GM12878 (cell line): ENCODE measurements around the gene LRRC31. TPM values are rescaled to one million over a fixed set of nuclear protein-coding genes. Genes with fewer than 3 reads are reported as not detected.

Source experiments
- ATAC-seq: fragments of 200-7000 bp; cut with Tn5 transposase; 3 replicates; pipeline ENCODE4 v1.9.1; 2020; ENCODE audit warnings: mild to moderate bottlenecking, moderate library complexity
- BruUV-seq: library from RNA; stranded (reverse); fragments of 400-500 nt; replicated peaks from 2 replicates; lab custom pipeline; 2021; lab: Mats Ljungman, UMichigan
- CTCF ChIA-PET: fragments of 300-600 bp; sonication (Branson Sonifier 250); formaldehyde crosslinking; extraction: SDS; loops from one replicate; lab custom pipeline; 2021; ENCODE audit warnings: inconsistent platforms; lab: Yijun Ruan, JAX
- POLR2A ChIA-PET: fragments of 350-600 bp; formaldehyde crosslinking; extraction: SDS; loops from one replicate; lab custom pipeline; 2021; ENCODE audit warnings: inconsistent platforms; lab: Charles Lee
- RAD21 ChIA-PET: fragments of 300-600 bp; sonication (Branson Sonifier 250); formaldehyde crosslinking; loops from one replicate; lab custom pipeline; 2023; ENCODE audit warnings: antibody characterized with exemption; ENCODE audit not compliant: unreplicated experiment; lab: Charles Lee
- SMC1A ChIA-PET: fragments of 300-600 bp; sonication (Branson Sonifier 250); formaldehyde crosslinking; loops from one replicate; lab custom pipeline; 2023; ENCODE audit not compliant: unreplicated experiment, uncharacterized antibody; lab: Charles Lee
- DNase-seq: peaks from one replicate; pipeline ENCODE4 v3.0.0-alpha.2; 2011; ENCODE audit warnings: low read depth, low spot score
- FAIRE-seq: peaks from 3 replicates; lab custom pipeline; 2011; peaks lifted over from hg19 to GRCh38; lab: Jason Lieb, UNC
- H2AFZ ChIP-seq: 2 replicates; pipeline ENCODE4 v1.6.0; 2011; ENCODE audit warnings: low read depth, low read length, control low read depth; ENCODE audit not compliant: control insufficient read depth
- H3K27ac ChIP-seq: 2 replicates; pipeline ENCODE4 v1.5.1; 2011; ENCODE audit warnings: control low read depth; ENCODE audit not compliant: control insufficient read depth, insufficient read depth
- H3K27me3 ChIP-seq, 2 experiments: replicated peaks in 1 of 2; 2 replicates each; pipeline versions ENCODE4 v1.6.0 to v1.6.1; 2011; ENCODE audit warnings: low read length in 1 of 2; ENCODE audit not compliant: control insufficient read depth in 2 of 2, insufficient read depth in 2 of 2
- H3K36me3 ChIP-seq, 2 experiments: 2 replicates each; pipeline ENCODE4 v1.5.1; 2011; ENCODE audit warnings: low read length in 1 of 2; ENCODE audit not compliant: control insufficient read depth in 2 of 2, insufficient read depth in 2 of 2
- H3K4me1 ChIP-seq: 2 replicates; pipeline ENCODE4 v1.6.1; 2011; ENCODE audit warnings: mild to moderate bottlenecking, low read length, moderate library complexity, mixed read lengths; ENCODE audit not compliant: control insufficient read depth, insufficient read depth
- H3K4me2 ChIP-seq: 2 replicates; pipeline ENCODE4 v1.6.0; 2011; ENCODE audit warnings: control low read depth; ENCODE audit not compliant: control insufficient read depth, insufficient read depth
- H3K4me3 ChIP-seq: fragments of 200-600 bp; sonication (generic); 2 replicates; pipeline ENCODE4 v1.5.1; 2016
- H3K79me2 ChIP-seq: 2 replicates; pipeline ENCODE4 v1.6.0; 2011; ENCODE audit warnings: low read length; ENCODE audit not compliant: control insufficient read depth, insufficient read depth
- H3K9ac ChIP-seq: 2 replicates; pipeline ENCODE4 v1.8.0; 2011; ENCODE audit warnings: low read length, control low read depth, mixed read lengths; ENCODE audit not compliant: control insufficient read depth, insufficient read depth
- H3K9me3 ChIP-seq: replicated peaks from 3 replicates; pipeline ENCODE4 v1.5.1; 2011; ENCODE audit warnings: mild to moderate bottlenecking, low read length; ENCODE audit not compliant: control insufficient read depth, insufficient read depth
- H4K20me1 ChIP-seq: 2 replicates; pipeline ENCODE4 v1.6.0; 2011; ENCODE audit not compliant: control insufficient read depth, insufficient read depth
- ASH2L ChIP-seq: fragments of 300-600, 200-600 bp; sonication (generic); IDR thresholded peaks from 2 replicates; pipeline ENCODE4 v1.6.1; 2017; ENCODE audit warnings: low read depth, mild to moderate bottlenecking, borderline replicate concordance
- BCL11A ChIP-seq: IDR thresholded peaks from 2 replicates; pipeline ENCODE4 v1.6.1; 2011; ENCODE audit warnings: low read depth, low read length
- CBX5 ChIP-seq: sonication (generic); IDR thresholded peaks from 2 replicates; pipeline ENCODE4 v1.6.1; 2016; ENCODE audit warnings: low read depth, moderate library complexity, mild to moderate bottlenecking, inconsistent platforms
- FOS ChIP-seq: IDR thresholded peaks from 3 replicates; pipeline ENCODE4 v1.6.1; 2011; ENCODE audit warnings: borderline replicate concordance; ENCODE audit not compliant: insufficient read length; ENCODE audit errors: extremely low read depth
- HDAC2 ChIP-seq: fragments of 200-600 bp; sonication (generic); IDR thresholded peaks from 2 replicates; pipeline ENCODE4 v1.6.1; 2017
- IRF4 ChIP-seq: IDR thresholded peaks from 2 replicates; pipeline ENCODE4 v1.6.1; 2011; ENCODE audit warnings: low read depth, low read length
- NBN ChIP-seq: fragments of 450-650 bp; IDR thresholded peaks from 2 replicates; pipeline ENCODE4 v1.6.1; 2016
- NFIC ChIP-seq: IDR thresholded peaks from 2 replicates; pipeline ENCODE4 v1.6.1; 2012; ENCODE audit warnings: low read depth, mild to moderate bottlenecking, inconsistent platforms, low read length, moderate library complexity
- NR2C1 ChIP-seq: fragments of 450-650 bp; IDR thresholded peaks from 2 replicates; pipeline ENCODE4 v1.6.1; 2017; ENCODE audit warnings: antibody characterized with exemption, mild to moderate bottlenecking, moderate library complexity
- POU2F2 ChIP-seq: IDR thresholded peaks from 3 replicates; pipeline ENCODE4 v1.6.1; 2011; ENCODE audit warnings: low read depth, mild to moderate bottlenecking, low read length, borderline replicate concordance
- SPI1 ChIP-seq: IDR thresholded peaks from 2 replicates; pipeline ENCODE4 v1.6.1; 2011; ENCODE audit warnings: low read depth, mild to moderate bottlenecking, low read length, moderate library complexity, borderline replicate concordance; ENCODE audit not compliant: insufficient read depth
- SRF ChIP-seq, 2 experiments: IDR thresholded peaks; 2 replicates each; pipeline ENCODE4 v1.6.1; 2011; ENCODE audit warnings: low read depth in 2 of 2, low read length in 2 of 2, mild to moderate bottlenecking in 1 of 2, moderate library complexity in 1 of 2
- YBX1 ChIP-seq: fragments of 450-650 bp; IDR thresholded peaks from 2 replicates; pipeline ENCODE4 v1.6.1; 2016; ENCODE audit warnings: antibody characterized with exemption
- YY1 ChIP-seq: IDR thresholded peaks from 2 replicates; pipeline ENCODE4 v1.6.1; 2011; ENCODE audit warnings: low read depth, mild to moderate bottlenecking, low read length
- ZNF24 ChIP-seq: fragments of 450-650 bp; IDR thresholded peaks from 2 replicates; pipeline ENCODE4 v1.6.1; 2017; ENCODE audit warnings: antibody characterized with exemption, mild to moderate bottlenecking
- WGBS: methylation state at CpG from one replicate; pipeline ENCODE4 v1.1.6; 2016; ENCODE audit warnings: low lambda C conversion rate; ENCODE audit not compliant: insufficient replicate concordance, insufficient coverage; ENCODE audit errors: missing lambda C conversion rate; 5-methylcytosine and 5-hydroxymethylcytosine counted together
- in situ Hi-C: fragments of 300-500 bp; cut with MboI; formaldehyde crosslinking; loops from 9 replicates; pipeline ENCODE4 v1.14.3; 2018; ENCODE audit warnings: mixed read lengths
- intact Hi-C: fragments of 100-400 bp; cut with micrococcal nuclease; formaldehyde crosslinking; loops from one replicate; pipeline ENCODE4 v1.14.2; 2022; ENCODE audit not compliant: unreplicated experiment
- polyA plus RNA-seq, 11 experiments: library from polyadenylated mRNA; depleted of rRNA in 4 of 11; unstranded in 6 of 11; stranded (reverse) in 5 of 11; fragments of >200 nt; fragmentation: Nextera tagmentation in 4 of 11; fragmentation: Illumina TruSeq in 1 of 11; extraction: Ambion mirVana in 4 of 11; extraction: Trizol in 1 of 11; gene quantifications; 1 replicate in 1 of 11; 2 replicates in 10 of 11; pipeline versions ENCODE4 v1.2.1 to v1.2.3, GENCODE V29; 2011 to 2016; ENCODE audit warnings: inconsistent platforms in 2 of 11, missing spikeins in 2 of 11, low read depth in 1 of 11
- total RNA-seq, 4 experiments: library from RNA; depleted of rRNA in 3 of 4; stranded (reverse); fragments of >200 nt in 3 of 4; fragmentation: Illumina TruSeq in 1 of 4; extraction: Trizol in 1 of 4; gene quantifications; 2 replicates each; pipeline versions ENCODE4 v1.2.1 to v1.2.3, GENCODE V29; 2013 to 2021
- TF ChIP-seq, protein P1 (sequence below): fragments of 450-650 bp; IDR thresholded peaks from 2 replicates; pipeline ENCODE4 v1.6.1; 2014; ENCODE audit warnings: mild to moderate bottlenecking
- TF ChIP-seq, protein P2 (sequence below): fragments of 450-650 bp; IDR thresholded peaks from 2 replicates; pipeline ENCODE4 v1.6.1; 2017; ENCODE audit warnings: low read depth, mild to moderate bottlenecking, moderate library complexity
- TF ChIP-seq, protein P3 (sequence below): IDR thresholded peaks from 2 replicates; pipeline ENCODE4 v1.6.1; 2011; ENCODE audit warnings: low read depth, low read length, improper control_type of control experiment, borderline replicate concordance

LRRC31 gene
- total and polyA plus RNA-seq, 10 of the 15 experiments (the other 5 are each of a cell fraction or from before 2014, with no cell fraction given): 0.04 to 0.06 (median 0.06) TPM; not detected in 7

DNA sequence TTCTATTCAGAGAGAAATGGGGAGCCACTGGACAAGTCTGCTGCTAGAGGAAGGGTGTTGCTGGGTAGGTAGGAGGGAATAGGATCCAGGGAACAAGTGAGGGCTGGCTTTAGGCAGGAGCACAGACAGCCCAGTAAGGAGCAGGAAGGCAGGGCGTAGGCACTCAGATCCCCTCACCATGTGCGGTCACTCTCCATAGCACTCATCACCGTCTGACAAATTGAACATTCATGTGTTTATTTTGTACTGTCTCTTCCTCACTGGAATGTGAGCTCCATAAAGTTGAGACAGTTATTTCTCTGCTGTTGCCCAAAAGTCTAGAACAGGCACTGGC, 32.8 kb downstream of the LRRC31 start (continued):
- TF ChIP-seq, protein P1, sequence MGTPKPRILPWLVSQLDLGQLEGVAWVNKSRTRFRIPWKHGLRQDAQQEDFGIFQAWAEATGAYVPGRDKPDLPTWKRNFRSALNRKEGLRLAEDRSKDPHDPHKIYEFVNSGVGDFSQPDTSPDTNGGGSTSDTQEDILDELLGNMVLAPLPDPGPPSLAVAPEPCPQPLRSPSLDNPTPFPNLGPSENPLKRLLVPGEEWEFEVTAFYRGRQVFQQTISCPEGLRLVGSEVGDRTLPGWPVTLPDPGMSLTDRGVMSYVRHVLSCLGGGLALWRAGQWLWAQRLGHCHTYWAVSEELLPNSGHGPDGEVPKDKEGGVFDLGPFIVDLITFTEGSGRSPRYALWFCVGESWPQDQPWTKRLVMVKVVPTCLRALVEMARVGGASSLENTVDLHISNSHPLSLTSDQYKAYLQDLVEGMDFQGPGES: no peak
- TF ChIP-seq FOS (no peak), ASH2L (no peak), HDAC2 (no peak), YBX1 (no peak), NFIC (no peak), IRF4 (no peak)

DNA sequence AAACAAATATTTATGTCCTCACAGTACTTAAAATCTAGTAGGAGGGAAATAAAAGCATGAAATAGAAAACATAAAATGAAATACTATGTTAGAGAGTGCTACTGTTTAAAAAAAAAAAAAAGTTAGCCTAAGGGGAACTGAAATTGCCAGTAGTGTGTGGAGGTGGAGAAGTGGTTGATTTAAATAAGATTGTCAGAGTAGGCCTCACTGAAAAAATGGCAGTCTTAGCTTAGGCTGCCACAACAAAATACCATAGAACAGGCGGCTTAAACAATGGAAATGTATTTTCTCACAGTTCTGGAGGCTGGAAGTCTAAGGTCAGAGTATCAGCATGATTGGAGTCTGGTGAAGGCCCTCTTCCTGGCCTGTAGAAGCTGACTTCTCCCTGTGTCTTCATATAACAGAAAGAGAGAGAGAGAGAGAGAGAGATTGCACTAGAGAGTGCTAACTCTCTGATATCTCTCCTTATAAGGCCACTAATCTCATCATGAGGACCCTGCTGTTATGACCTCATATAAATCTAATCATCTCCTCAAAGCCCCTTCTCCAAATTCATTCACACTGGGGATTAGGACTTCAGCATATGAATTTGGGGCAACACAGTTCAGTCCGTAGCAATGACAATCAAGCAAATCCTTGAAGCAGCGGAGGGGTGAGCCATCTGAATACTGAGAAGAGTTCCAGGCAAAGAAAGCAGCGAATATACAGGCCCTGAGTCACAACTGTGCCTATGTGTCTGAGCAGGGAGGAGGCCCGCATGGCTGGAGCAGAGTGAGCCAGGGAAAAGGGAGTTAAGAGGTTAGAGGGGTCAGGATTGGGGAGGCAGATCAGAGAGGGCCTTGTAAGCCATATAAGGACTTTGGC, 33.4 kb downstream of the LRRC31 start:
- WGBS: 67% methylated on average over 5 of the region's 5 CpGs
- intact Hi-C loops (no loop called here), in situ Hi-C loops (no loop called here)
- Histone ChIP-seq H3K36me3 (no peaks in the 10 kb centered on the region), H3K4me2 (peak overlapping the region; percentile 46), H4K20me1 (no peaks in the 10 kb centered on the region), H3K79me2 (no peaks in the 10 kb centered on the region), H3K9me3 (no peaks in the 10 kb centered on the region), H3K27me3 (peaks cover 0 to 1% of the 10 kb centered on the region in 2 experiments; a peak in 1 of 4 replicates), H3K4me3 (no peak overlapping the region), H3K4me1 (peaks cover 25% of the 10 kb centered on the region), H3K27ac (peak overlapping the region; percentile 81), H2AFZ (peak overlapping the region; percentile 90), H3K9ac (peak overlapping the region; percentile 55)
- ChIA-PET CTCF (interaction anchor here (0.7 to 0.9 kb wide), 3 partner anchors 22 to 27 kb away, joined by 3 to 4 read pairs (median 3); partner anchors contain the start of genes LRRC34 and LRRIQ4), POLR2A (interaction anchor here (0.9 kb wide), 1 partner anchor 19 kb away, joined by 3 read pairs; no protein-coding TSS in a partner anchor), SMC1A (interaction anchor here (0.6 to 2.3 kb wide), 6 partner anchors 9 to 1385 kb away, joined by 3 to 14 read pairs (median 4); no protein-coding TSS in a partner anchor), RAD21 (interaction anchor here (0.7 kb wide), 1 partner anchor 115 kb away, joined by 3 read pairs; no protein-coding TSS in a partner anchor)
- BruUV-seq: no TSS peak
- peak; percentile 98 for FAIRE-seq
- ATAC-seq: peak; percentile 95
- peak; percentile 27 for DNase-seq
- TF ChIP-seq POU2F2 (peak; percentile 35; the same call in 1 of the 3 replicates), NR2C1 (no peak), SPI1 (peak; percentile 90), BCL11A (0 out of 2 replicates have a peak, but pooled peaks have one; percentile 23), ZNF24 (0 out of 2 replicates have a peak, but pooled peaks have one; percentile 21), CBX5 (0 out of 2 replicates have a peak, but pooled peaks have one; percentile 64), YY1 (peak; percentile 55; the same call in 1 of the 2 replicates), NFIC (peak; percentile 24; the same call in 1 of the 2 replicates), SRF (IDR thresholded peaks at IDR 0.05; ENCODE audit: low read depth in 2 of 2, low read length in 2 of 2) (peak in 1 of 2 experiments; percentile 55; a peak in 1 of 4 replicates), NBN (0 out of 2 replicates have a peak, but pooled peaks have one; percentile 25)
- TF ChIP-seq, protein P2, sequence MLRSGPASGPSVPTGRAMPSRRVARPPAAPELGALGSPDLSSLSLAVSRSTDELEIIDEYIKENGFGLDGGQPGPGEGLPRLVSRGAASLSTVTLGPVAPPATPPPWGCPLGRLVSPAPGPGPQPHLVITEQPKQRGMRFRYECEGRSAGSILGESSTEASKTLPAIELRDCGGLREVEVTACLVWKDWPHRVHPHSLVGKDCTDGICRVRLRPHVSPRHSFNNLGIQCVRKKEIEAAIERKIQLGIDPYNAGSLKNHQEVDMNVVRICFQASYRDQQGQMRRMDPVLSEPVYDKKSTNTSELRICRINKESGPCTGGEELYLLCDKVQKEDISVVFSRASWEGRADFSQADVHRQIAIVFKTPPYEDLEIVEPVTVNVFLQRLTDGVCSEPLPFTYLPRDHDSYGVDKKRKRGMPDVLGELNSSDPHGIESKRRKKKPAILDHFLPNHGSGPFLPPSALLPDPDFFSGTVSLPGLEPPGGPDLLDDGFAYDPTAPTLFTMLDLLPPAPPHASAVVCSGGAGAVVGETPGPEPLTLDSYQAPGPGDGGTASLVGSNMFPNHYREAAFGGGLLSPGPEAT: 0 out of 2 replicates have a peak, but pooled peaks have one; percentile 25
- TF ChIP-seq, protein P3, sequence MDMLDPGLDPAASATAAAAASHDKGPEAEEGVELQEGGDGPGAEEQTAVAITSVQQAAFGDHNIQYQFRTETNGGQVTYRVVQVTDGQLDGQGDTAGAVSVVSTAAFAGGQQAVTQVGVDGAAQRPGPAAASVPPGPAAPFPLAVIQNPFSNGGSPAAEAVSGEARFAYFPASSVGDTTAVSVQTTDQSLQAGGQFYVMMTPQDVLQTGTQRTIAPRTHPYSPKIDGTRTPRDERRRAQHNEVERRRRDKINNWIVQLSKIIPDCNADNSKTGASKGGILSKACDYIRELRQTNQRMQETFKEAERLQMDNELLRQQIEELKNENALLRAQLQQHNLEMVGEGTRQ: no peak
